Choroid plexus epithelial cell (primary cell): Measurements from ENCODE around the gene RPS6KA1.
"Not testable (repeated sequence)": the region's sequence is repeated elsewhere in the genome, so short reads cannot be mapped to it uniquely, and the experiment has no call there.

ENCODE experiments used
- DNase-seq: peaks from one replicate; pipeline ENCODE4 v3.0.0-alpha.2; 2010; ENCODE audit warnings: low read depth
- H3K4me3 ChIP-seq: 2 replicates; pipeline ENCODE4 v1.5.1; 2011; ENCODE audit warnings: low read depth, mild to moderate bottlenecking, control low read depth, low read length, moderate library complexity
- TF ChIP-seq, protein P1 (sequence below): conservative IDR thresholded peaks from 2 replicates; pipeline ENCODE4 v1.5.1; 2011; ENCODE audit warnings: low read depth, mild to moderate bottlenecking, control low read depth, inconsistent platforms, low read length, moderate library complexity

The RPS6KA1 gene

DNA sequence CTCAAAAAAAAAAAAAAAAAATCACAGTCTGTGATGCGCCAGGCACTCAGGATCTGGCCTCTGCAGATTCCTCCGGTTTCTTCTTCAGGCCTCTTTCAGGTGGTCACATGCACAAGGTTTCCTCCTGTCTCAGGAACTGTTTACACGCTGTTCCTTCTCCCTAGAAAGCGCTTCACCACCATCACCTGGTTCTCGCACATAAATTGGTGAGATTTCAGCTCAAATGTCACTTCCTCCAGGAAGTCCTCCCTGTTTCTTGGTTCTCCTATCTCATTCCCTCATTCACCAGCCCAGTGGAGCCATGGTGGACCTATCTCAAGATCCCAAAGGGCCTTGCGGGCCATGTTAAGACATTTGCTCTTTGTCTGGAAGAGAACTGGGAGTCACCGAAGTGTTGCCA is 30.7 kb upstream of the RPS6KA1 start:
- no peak for DNase-seq
- TF ChIP-seq, protein P1, sequence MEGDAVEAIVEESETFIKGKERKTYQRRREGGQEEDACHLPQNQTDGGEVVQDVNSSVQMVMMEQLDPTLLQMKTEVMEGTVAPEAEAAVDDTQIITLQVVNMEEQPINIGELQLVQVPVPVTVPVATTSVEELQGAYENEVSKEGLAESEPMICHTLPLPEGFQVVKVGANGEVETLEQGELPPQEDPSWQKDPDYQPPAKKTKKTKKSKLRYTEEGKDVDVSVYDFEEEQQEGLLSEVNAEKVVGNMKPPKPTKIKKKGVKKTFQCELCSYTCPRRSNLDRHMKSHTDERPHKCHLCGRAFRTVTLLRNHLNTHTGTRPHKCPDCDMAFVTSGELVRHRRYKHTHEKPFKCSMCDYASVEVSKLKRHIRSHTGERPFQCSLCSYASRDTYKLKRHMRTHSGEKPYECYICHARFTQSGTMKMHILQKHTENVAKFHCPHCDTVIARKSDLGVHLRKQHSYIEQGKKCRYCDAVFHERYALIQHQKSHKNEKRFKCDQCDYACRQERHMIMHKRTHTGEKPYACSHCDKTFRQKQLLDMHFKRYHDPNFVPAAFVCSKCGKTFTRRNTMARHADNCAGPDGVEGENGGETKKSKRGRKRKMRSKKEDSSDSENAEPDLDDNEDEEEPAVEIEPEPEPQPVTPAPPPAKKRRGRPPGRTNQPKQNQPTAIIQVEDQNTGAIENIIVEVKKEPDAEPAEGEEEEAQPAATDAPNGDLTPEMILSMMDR = no peak
- no peak overlapping the region for H3K4me3 ChIP-seq

DNA sequence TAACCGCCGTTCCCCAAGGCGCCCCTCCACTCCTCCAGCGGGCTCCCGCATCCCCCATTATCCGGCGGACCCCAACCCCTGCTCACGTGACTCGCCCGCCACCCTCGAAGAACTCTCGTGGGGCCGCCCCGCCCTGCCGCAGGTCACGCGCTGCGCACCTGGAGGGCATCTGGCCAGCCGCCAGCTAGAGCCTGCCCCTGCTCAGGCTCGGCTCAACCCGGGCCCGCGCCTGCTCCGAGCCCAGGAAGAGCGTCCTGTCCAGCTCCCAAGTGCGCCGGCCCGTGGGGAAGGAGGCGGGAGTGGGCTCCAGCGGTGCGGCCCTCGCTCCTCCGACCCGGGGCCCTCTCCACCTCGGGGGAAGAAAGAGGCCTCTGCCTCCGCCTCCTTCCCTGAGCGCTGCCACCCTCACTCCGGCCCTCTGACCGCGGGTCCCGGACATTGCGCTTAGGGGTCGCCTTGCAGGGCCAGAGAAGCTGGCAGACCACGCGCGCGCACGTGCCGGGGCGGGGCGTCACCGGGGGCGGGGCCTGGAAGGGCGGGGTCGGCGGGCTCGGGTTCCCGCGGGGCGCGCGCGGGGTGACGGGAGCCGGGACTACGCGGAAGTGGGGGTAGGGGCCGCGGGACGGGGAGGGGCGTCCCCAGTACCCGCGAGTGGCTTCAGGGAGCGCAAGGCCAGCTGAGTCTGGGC is 28.9 kb upstream of the RPS6KA1 start:
- TF ChIP-seq, protein P1 = no peak
- peak overlapping the region; percentile 82 for H3K4me3 ChIP-seq
- peak; percentile 71 for DNase-seq

DNA sequence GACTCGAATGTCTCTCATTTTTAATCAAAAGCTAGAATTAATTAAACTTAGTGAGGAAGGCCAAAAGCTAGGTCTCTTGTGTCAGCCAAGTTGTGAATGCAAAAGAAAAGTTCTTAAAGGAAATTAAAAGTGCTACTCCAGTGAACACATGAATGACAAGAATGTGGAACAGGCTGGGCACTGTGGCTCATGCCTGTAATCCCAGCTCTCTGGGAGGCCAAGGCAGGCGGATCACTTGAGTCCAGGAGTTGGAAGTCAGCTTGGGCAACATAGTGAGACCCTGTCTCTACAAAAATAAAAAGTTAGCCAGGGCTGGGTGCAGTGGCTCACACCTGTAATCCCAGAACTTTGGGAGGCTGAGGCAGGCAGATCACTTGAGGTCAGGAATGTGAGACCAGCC is 18.9 kb upstream of the RPS6KA1 start:
- DNase-seq, H3K4me3 ChIP-seq: not testable (repeated sequence)

DNA sequence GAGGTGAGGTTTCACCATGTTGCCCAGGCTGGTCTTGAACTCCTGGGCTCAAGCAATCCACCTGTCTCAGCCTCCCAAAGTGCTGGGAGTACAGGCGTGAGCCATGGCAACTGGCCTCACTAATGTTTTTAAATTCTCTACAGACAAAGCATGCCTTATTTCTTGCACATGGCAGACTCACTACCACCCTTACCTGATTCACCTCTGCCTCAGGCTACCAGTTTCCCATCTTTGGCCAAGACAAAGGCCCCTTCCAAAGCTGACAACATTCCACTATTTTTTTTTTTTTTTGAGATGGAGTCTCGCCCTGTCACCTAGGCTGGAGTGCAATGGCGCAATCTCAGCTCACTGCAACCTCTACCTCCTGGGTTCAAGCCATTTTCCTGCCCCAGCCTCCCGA is 13.7 kb upstream of the RPS6KA1 start:
- not testable (repeated sequence) for H3K4me3 ChIP-seq, DNase-seq

DNA sequence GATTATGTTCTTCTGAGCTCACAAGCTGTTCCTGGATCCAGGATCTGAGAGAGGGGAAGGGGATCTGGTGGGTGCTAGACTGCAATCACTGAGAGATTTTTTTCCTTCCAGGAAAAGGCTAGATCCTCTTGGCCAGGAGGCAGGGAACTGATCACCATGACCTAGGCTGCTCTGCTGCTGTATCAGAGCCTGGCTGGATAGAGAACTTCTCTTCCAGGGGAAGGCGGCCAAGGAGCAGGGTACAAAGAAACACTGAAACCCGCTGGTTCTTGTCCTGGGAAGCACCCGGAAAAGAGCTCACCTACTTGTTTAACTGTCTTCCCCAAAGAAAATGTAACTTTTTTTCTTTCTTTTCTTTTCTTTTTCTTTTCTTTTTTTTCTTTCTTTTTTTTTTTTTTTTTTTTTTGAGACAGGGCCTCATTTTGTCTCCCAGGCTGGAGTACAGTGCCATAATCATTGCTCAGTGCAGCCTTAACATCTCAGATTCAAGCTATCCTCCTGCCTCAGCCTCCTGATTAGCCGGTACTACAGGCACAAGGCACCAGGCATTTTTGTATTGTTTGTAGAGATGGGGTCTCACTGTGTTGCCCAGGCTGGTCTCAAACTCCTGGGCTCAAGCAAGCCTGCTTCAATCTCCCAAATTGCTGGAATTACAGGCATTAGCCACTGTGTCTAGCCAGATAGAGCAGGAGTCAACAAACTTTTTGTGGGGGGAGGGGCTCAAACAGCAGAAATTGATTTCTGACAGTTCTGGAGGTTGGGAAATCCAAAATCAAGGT is 12.4 kb upstream of the RPS6KA1 start:
- no peak for DNase-seq
- H3K4me3 ChIP-seq = no peak overlapping the region
- TF ChIP-seq, protein P1 = no peak

DNA sequence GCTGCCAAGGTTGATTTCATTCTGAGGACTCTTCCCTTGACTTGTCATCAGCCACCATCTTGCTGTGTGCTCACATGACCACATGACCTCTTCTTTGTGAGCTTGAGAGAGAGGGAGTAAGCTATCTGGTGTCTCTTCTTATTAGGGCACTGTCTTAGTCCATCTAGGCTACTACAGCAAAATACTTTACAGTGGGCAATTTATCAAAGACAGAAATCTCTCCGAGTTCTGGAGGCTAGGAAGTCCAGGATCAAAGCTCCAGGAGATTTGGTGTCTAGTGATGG is 11.9 kb upstream of the RPS6KA1 start:
- TF ChIP-seq, protein P1 = no peak

DNA sequence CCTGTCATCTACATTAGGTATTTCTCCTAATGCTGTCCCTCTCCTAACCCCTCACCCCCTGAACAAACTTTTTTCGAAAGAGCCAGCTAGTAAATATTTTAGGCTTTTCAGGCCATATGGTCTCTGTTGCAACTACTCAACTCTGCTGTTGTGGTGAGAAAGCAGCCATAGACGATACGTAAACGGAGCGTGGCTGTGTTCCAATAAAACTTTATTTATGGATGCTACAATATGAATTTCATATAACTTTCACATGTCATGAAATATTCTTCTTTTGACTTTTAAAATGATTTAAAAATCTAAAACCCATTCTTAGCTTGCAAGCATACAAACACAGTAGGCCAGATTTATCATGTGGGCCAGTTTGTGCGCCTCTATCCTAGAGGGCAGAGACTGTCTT is 11.2 kb upstream of the RPS6KA1 start:
- DNase-seq = no peak
- TF ChIP-seq, protein P1 = no peak
- H3K4me3 ChIP-seq = no peak overlapping the region

More for the DNA sequence above, 11.9 kb upstream of the RPS6KA1 start:
- DNase-seq = no peak
- no peak overlapping the region for H3K4me3 ChIP-seq

DNA sequence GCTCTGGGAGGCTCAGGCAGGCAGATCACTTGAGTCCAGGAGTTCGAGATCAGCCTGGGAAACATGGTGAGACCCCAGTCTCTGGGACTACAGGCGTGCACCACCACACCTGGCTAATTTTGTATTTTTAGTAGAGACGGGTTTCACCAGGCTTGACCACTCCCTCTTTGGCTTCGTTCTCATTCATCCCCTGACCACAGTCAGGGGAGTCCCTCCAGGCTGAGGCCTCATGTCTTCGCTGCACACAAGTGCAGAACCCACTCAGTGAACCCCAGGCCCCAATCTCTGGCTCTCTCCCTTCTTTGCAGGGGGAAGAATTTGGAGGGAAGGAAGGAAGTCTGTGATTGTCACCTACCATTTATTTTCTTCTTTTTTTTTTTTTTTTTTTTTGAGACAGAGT is 9.2 kb upstream of the RPS6KA1 start:
- no peak for DNase-seq
- H3K4me3 ChIP-seq = no peak overlapping the region
- TF ChIP-seq, protein P1 = no peak
